Measurements from ENCODE around the gene AKAP13. TPM values are rescaled to one million over a fixed set of nuclear protein-coding genes. Genes with fewer than 3 reads are reported as not detected.

Gene AKAP13
- total and polyA plus RNA-seq, 9 donors: 45.3 to 190 (median 98.6) TPM

- DNase-seq: no peak
- intact Hi-C loops (cut with DNase I): no loop called here
- Histone ChIP-seq H3K4me3 (no peak overlapping the region), H3K9me3 (no peaks in the 10 kb centered on the region), H3K4me1 (ENCODE audit: insufficient read depth) (peaks cover 4% of the 10 kb centered on the region), H3K27me3 (no peaks in the 10 kb centered on the region), H3K27ac (no peak overlapping the region), H3K36me3 (no peaks in the 10 kb centered on the region)
- 19 to 31% (median 29%) methylated on average over 2 of the region's 2 CpGs for WGBS, 3 donors
- TF ChIP-seq EP300 (IDR thresholded peaks at IDR 0.05) (no peak), CTCF (IDR thresholded peaks at IDR 0.05) (no peak), POLR2A (IDR thresholded peaks at IDR 0.05) (no peak)
These were observed 14.3 kb downstream of the AKAP13 start for GRCh38 chr15:85394554-85395333.

DNA sequence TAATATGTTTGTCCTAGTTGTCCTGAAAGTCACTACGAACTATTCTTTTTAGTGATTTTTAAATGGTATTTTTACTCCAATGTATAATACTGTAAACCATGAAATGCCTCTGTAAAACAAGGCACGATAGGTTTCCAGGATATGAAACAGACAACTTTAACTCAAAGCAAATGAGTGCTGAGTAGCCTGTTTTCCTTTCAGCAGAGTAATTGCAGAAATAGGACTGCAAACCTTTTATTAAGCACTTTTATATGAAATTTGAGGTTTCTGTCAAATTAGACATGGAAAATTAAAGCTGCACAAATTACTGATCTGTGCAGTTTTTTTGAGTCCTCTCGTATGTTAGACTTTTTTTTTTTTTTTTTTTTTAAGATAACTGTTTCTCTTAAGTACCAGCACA, 16.2 kb downstream of the AKAP13 start:
- H3K4me3 ChIP-seq: no peak overlapping the region
- peaks cover 4% of the 10 kb centered on the region for H3K4me1 ChIP-seq (ENCODE audit: insufficient read depth)
- no peak overlapping the region for H3K27ac ChIP-seq
- TF ChIP-seq CTCF (IDR thresholded peaks at IDR 0.05) (no peak), EP300 (IDR thresholded peaks at IDR 0.05) (no peak), POLR2A (IDR thresholded peaks at IDR 0.05) (no peak)
- WGBS, 3 donors: 20 to 37% (median 21%) methylated on average over 3 of the region's 3 CpGs
- no peak for DNase-seq
- H3K27me3 ChIP-seq: no peaks in the 10 kb centered on the region
- H3K36me3 ChIP-seq: no peaks in the 10 kb centered on the region
- H3K9me3 ChIP-seq: no peaks in the 10 kb centered on the region
- intact Hi-C loops (cut with DNase I): no loop called here

GRCh38 chr15:85397151-85397550, 16.7 kb downstream of the AKAP13 start:
- H3K27ac ChIP-seq: no peak overlapping the region

GRCh38 chr15:85397926-85398325, 17.5 kb downstream of the AKAP13 start:
- 56 to 80% (median 77%) methylated on average over 3 of the region's 3 CpGs for WGBS, 3 donors
- intact Hi-C loops (cut with DNase I): no loop called here
- Histone ChIP-seq H3K4me3 (no peak overlapping the region), H3K27ac (no peak overlapping the region), H3K27me3 (no peaks in the 10 kb centered on the region), H3K4me1 (ENCODE audit: insufficient read depth) (peaks cover 4% of the 10 kb centered on the region), H3K9me3 (no peaks in the 10 kb centered on the region), H3K36me3 (no peaks in the 10 kb centered on the region)
- TF ChIP-seq POLR2A (IDR thresholded peaks at IDR 0.05) (no peak), EP300 (IDR thresholded peaks at IDR 0.05) (no peak), CTCF (IDR thresholded peaks at IDR 0.05) (no peak)
- no peak for DNase-seq

More at GRCh38 chr15:85397151-85397550, 16.7 kb downstream of the AKAP13 start:
- H3K4me1 ChIP-seq (ENCODE audit: insufficient read depth): peaks cover 4% of the 10 kb centered on the region
- TF ChIP-seq POLR2A (IDR thresholded peaks at IDR 0.05) (no peak), EP300 (IDR thresholded peaks at IDR 0.05) (no peak), CTCF (IDR thresholded peaks at IDR 0.05) (no peak)
- no peak for DNase-seq
- WGBS, 3 donors: 14 to 42% (median 27%) methylated on average over 3 of the region's 3 CpGs
- no peak overlapping the region for H3K4me3 ChIP-seq
- H3K27me3 ChIP-seq: no peaks in the 10 kb centered on the region
- no peaks in the 10 kb centered on the region for H3K36me3 ChIP-seq
- intact Hi-C loops (cut with DNase I): no loop called here
- no peaks in the 10 kb centered on the region for H3K9me3 ChIP-seq

Data from ovary (tissue), 9 donors.